H9 (cell line): Measurements from ENCODE around the gene AKT1S1. TPM values are rescaled to one million over a fixed set of nuclear protein-coding genes. Genes with fewer than 3 reads are reported as not detected.

ENCODE experiments used
- DNase-seq: peaks from one replicate; pipeline ENCODE4 v3.0.0-alpha.2; 2017
- H2AFZ ChIP-seq: one replicate; pipeline ENCODE4 v1.6.1; 2013; ENCODE audit warnings: mild to moderate bottlenecking, low read length, control low read depth, moderate library complexity
- H2AK5ac ChIP-seq: 2 replicates; pipeline ENCODE4 v1.6.1; 2013; ENCODE audit warnings: low read length, control low read depth, mixed read lengths; ENCODE audit not compliant: insufficient read length
- H2BK120ac ChIP-seq: one replicate; pipeline ENCODE4 v1.6.1; 2013; ENCODE audit warnings: low read depth, mild to moderate bottlenecking, low read length, control low read depth, inconsistent platforms; ENCODE audit not compliant: poor library complexity, severe bottlenecking
- H2BK12ac ChIP-seq: 2 replicates; pipeline ENCODE4 v1.6.1; 2013; ENCODE audit warnings: low read length, control low read depth, mixed read lengths, low read depth; ENCODE audit not compliant: insufficient read length
- H2BK15ac ChIP-seq: 2 replicates; pipeline ENCODE4 v1.6.1; 2013; ENCODE audit warnings: low read depth, low read length, control low read depth
- H2BK20ac ChIP-seq: one replicate; pipeline ENCODE4 v1.6.1; 2013; ENCODE audit warnings: low read depth, mild to moderate bottlenecking, low read length, control low read depth, inconsistent platforms; ENCODE audit not compliant: poor library complexity, severe bottlenecking
- H2BK5ac ChIP-seq: 2 replicates; pipeline ENCODE4 v1.6.1; 2013; ENCODE audit warnings: low read length, control low read depth, mixed read lengths; ENCODE audit not compliant: insufficient read length
- H3K14ac ChIP-seq: 2 replicates; pipeline ENCODE4 v1.6.1; 2013; ENCODE audit warnings: low read length, control low read depth; ENCODE audit not compliant: insufficient read depth
- H3K18ac ChIP-seq: 2 replicates; pipeline ENCODE4 v1.6.1; 2013; ENCODE audit warnings: low read depth, mild to moderate bottlenecking, mixed read lengths, low read length, control low read depth; ENCODE audit not compliant: insufficient read length
- H3K23ac ChIP-seq: 2 replicates; pipeline ENCODE4 v1.6.1; 2013; ENCODE audit warnings: low read length, control low read depth, mixed read lengths, low read depth; ENCODE audit not compliant: insufficient read length
- H3K23me2 ChIP-seq: 2 replicates; pipeline ENCODE4 v1.6.1; 2013; ENCODE audit warnings: low read depth, mild to moderate bottlenecking, mixed read lengths, low read length, control low read depth; ENCODE audit not compliant: insufficient read length, poor library complexity, severe bottlenecking
- H3K27ac ChIP-seq: 2 replicates; pipeline ENCODE4 v1.5.1; 2013; ENCODE audit warnings: low read length, control low read depth, mixed read lengths, low read depth; ENCODE audit not compliant: insufficient read length
- H3K27me3 ChIP-seq: 2 replicates; pipeline ENCODE4 v1.6.1; 2013; ENCODE audit warnings: low read length, control low read depth, inconsistent platforms; ENCODE audit not compliant: insufficient read depth
- H3K4ac ChIP-seq: 2 replicates; pipeline ENCODE4 v1.6.1; 2013; ENCODE audit warnings: low read depth, mild to moderate bottlenecking, control low read depth, inconsistent platforms, low read length, moderate library complexity
- H3K4me1 ChIP-seq: 2 replicates; pipeline ENCODE4 v1.6.1; 2013; ENCODE audit warnings: low read length, control low read depth, inconsistent platforms; ENCODE audit not compliant: insufficient read depth
- H3K4me2 ChIP-seq: 2 replicates; pipeline ENCODE4 v1.6.1; 2013; ENCODE audit warnings: low read length, control low read depth, mixed read lengths; ENCODE audit not compliant: insufficient read length, insufficient read depth
- H3K56ac ChIP-seq: 2 replicates; pipeline ENCODE4 v1.6.1; 2013; ENCODE audit warnings: low read depth, mild to moderate bottlenecking, mixed read lengths, low read length, control low read depth; ENCODE audit not compliant: insufficient read length
- H3K79me1 ChIP-seq: 2 replicates; pipeline ENCODE4 v1.6.1; 2013; ENCODE audit warnings: low read depth, mild to moderate bottlenecking, moderate library complexity, low read length, control low read depth, inconsistent platforms; ENCODE audit not compliant: insufficient read depth, poor library complexity, severe bottlenecking
- H3K79me2 ChIP-seq: 2 replicates; pipeline ENCODE4 v1.6.1; 2013; ENCODE audit warnings: low read length, control low read depth, inconsistent platforms; ENCODE audit not compliant: insufficient read depth
- H3K9ac ChIP-seq: 2 replicates; pipeline ENCODE4 v1.6.1; 2013; ENCODE audit warnings: low read length, control low read depth, mixed read lengths; ENCODE audit not compliant: insufficient read length; ENCODE audit errors: extremely low read depth
- H3K9me3 ChIP-seq: one replicate; pipeline ENCODE4 v1.6.1; 2013; ENCODE audit warnings: low read depth, low read length, inconsistent platforms; ENCODE audit not compliant: control insufficient read depth
- H3T11ph ChIP-seq: one replicate; pipeline ENCODE4 v1.6.1; 2013; ENCODE audit warnings: mild to moderate bottlenecking, low read length, control low read depth, inconsistent platforms
- H4K20me1 ChIP-seq: one replicate; pipeline ENCODE4 v1.6.1; 2013; ENCODE audit not compliant: control insufficient read depth, insufficient read length, insufficient read depth
- H4K5ac ChIP-seq: 2 replicates; pipeline ENCODE4 v1.6.1; 2013; ENCODE audit warnings: low read depth, mild to moderate bottlenecking, mixed read lengths, low read length, control low read depth; ENCODE audit not compliant: insufficient read length
- H4K8ac ChIP-seq: replicated peaks from 2 replicates; pipeline ENCODE4 v1.6.1; 2013; ENCODE audit warnings: low read length, control low read depth, mixed read lengths, low read depth; ENCODE audit not compliant: insufficient read length
- H4K91ac ChIP-seq: 2 replicates; pipeline ENCODE4 v1.6.1; 2013; ENCODE audit warnings: low read depth, mild to moderate bottlenecking, moderate library complexity, mixed read lengths, low read length, control low read depth; ENCODE audit not compliant: insufficient read length
- H3K27ac Mint-ChIP-seq, 3 experiments: 2 replicates in 2 of 3; 3 replicates in 1 of 3; pipeline ENCODE4 v1.8.0; 2020 to 2021; ENCODE audit warnings: mixed read lengths in 3 of 3, mild to moderate bottlenecking in 1 of 3, moderate library complexity in 1 of 3
- H3K27me3 Mint-ChIP-seq: 2 replicates; pipeline ENCODE4 v1.8.0; 2021; ENCODE audit warnings: low read depth, mild to moderate bottlenecking, moderate library complexity, mixed read lengths
- H3K36me3 Mint-ChIP-seq, 3 experiments: 2 replicates in 2 of 3; 3 replicates in 1 of 3; pipeline ENCODE4 v1.8.0; 2020 to 2021; ENCODE audit warnings: low read depth in 3 of 3, mixed read lengths in 3 of 3; ENCODE audit not compliant: insufficient read depth in 1 of 3
- H3K4me1 Mint-ChIP-seq, 2 experiments: 2 replicates each; pipeline ENCODE4 v1.8.0; 2020; ENCODE audit warnings: mixed read lengths in 2 of 2
- H3K4me3 Mint-ChIP-seq, 2 experiments: 2 replicates in 1 of 2; 3 replicates in 1 of 2; pipeline ENCODE4 v1.8.0; 2020 to 2021; ENCODE audit warnings: mild to moderate bottlenecking in 2 of 2, mixed read lengths in 2 of 2, moderate library complexity in 1 of 2
- H3K9me3 Mint-ChIP-seq, 2 experiments: 2 replicates in 1 of 2; 3 replicates in 1 of 2; pipeline ENCODE4 v1.8.0; 2020; ENCODE audit warnings: mild to moderate bottlenecking in 2 of 2, mixed read lengths in 2 of 2, moderate library complexity in 1 of 2
- WGBS: extraction: QIAGEN DNeasy Blood & Tissue Kit; methylation state at CpG from one replicate; pipeline ENCODE4 v1.1.7; 2013; ENCODE audit warnings: missing lambda C conversion rate, low lambda C conversion rate, mixed read lengths; ENCODE audit not compliant: insufficient read length; ENCODE audit errors: extremely low coverage; 5-methylcytosine and 5-hydroxymethylcytosine counted together
- total RNA-seq: library from RNA; stranded (reverse); gene quantifications from 2 replicates; pipeline ENCODE4 v1.2.1, GENCODE V29; 2021
- TF ChIP-seq, protein P1 (sequence below): fragments of 200-600 bp; sonication (generic); conservative IDR thresholded peaks from 3 replicates; pipeline ENCODE4 v1.8.0; 2021; ENCODE audit warnings: antibody characterized with exemption, mild to moderate bottlenecking

Gene AKT1S1
- total RNA-seq, 1 experiment from 2014 or later, result 43.5 TPM

GRCh38 chr19:49904136-49904535, 27.0 kb upstream of the AKT1S1 start:
- no peak overlapping the region for H2BK15ac ChIP-seq
- WGBS, result no CpG with 5 or more reads among the region's 6 CpGs
- H3K79me2 ChIP-seq, result no peaks in the 10 kb centered on the region
- H3K4me1 ChIP-seq, result no peaks in the 10 kb centered on the region; the same call in 1 of the 2 replicates
- no peak overlapping the region for H2AFZ ChIP-seq
- H3K23me2 ChIP-seq, result no peaks in the 10 kb centered on the region
- H3K14ac ChIP-seq, result no peak overlapping the region
- no peak overlapping the region for H3K4me2 ChIP-seq
- H4K8ac ChIP-seq, result no peak overlapping the region
- H2BK12ac ChIP-seq, result no peak overlapping the region
- no peak overlapping the region for H3T11ph ChIP-seq
- H3K27ac ChIP-seq, result no peak overlapping the region
- Mint-ChIP-seq H3K9me3 (no peaks in the 10 kb centered on the region), H3K4me1 (peaks cover 17 to 25% of the 10 kb centered on the region in 2 experiments), H3K27ac (no peak overlapping the region), H3K27me3 (peaks cover 5% of the 10 kb centered on the region; the same call in 1 of the 2 replicates), H3K4me3 (no peak overlapping the region), H3K36me3 (peaks cover 21 to 36% (median 29%) of the 10 kb centered on the region in 3 experiments; a peak in 6 of 7 replicates)
- DNase-seq, result no peak
- TF ChIP-seq, protein P1, sequence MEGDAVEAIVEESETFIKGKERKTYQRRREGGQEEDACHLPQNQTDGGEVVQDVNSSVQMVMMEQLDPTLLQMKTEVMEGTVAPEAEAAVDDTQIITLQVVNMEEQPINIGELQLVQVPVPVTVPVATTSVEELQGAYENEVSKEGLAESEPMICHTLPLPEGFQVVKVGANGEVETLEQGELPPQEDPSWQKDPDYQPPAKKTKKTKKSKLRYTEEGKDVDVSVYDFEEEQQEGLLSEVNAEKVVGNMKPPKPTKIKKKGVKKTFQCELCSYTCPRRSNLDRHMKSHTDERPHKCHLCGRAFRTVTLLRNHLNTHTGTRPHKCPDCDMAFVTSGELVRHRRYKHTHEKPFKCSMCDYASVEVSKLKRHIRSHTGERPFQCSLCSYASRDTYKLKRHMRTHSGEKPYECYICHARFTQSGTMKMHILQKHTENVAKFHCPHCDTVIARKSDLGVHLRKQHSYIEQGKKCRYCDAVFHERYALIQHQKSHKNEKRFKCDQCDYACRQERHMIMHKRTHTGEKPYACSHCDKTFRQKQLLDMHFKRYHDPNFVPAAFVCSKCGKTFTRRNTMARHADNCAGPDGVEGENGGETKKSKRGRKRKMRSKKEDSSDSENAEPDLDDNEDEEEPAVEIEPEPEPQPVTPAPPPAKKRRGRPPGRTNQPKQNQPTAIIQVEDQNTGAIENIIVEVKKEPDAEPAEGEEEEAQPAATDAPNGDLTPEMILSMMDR, result no peak
- H2BK120ac ChIP-seq, result no peak overlapping the region
- no peaks in the 10 kb centered on the region for H3K79me1 ChIP-seq
- no peaks in the 10 kb centered on the region for H4K20me1 ChIP-seq
- no peak overlapping the region for H2BK20ac ChIP-seq
- H2AK5ac ChIP-seq, result no peak overlapping the region
- H2BK5ac ChIP-seq, result no peak overlapping the region
- no peaks in the 10 kb centered on the region for H3K27me3 ChIP-seq
- no peak overlapping the region for H3K9ac ChIP-seq
- H3K9me3 ChIP-seq, result no peaks in the 10 kb centered on the region
- no peak overlapping the region for H3K18ac ChIP-seq
- no peak overlapping the region for H3K23ac ChIP-seq
- no peak overlapping the region for H3K4ac ChIP-seq
- H3K56ac ChIP-seq, result no peak overlapping the region
- H4K5ac ChIP-seq, result no peak overlapping the region
- H4K91ac ChIP-seq, result no peak overlapping the region
